ENCODE results near the gene NBEA.

- TF ChIP-seq ZNF274 (IDR thresholded peaks at IDR 0.05; ENCODE audit: low read depth, low read length) (no peak), SUZ12 (IDR thresholded peaks at IDR 0.05; ENCODE audit: extremely low read depth, insufficient read depth, insufficient read length) (no peak), YY1 (IDR thresholded peaks at IDR 0.05; ENCODE audit: insufficient read depth, insufficient read length) (no peak)
Measured at GRCh38 chr13:35293579-35294226, 351.6 kb downstream of the NBEA start.

Data from NT2/D1 (cell line).